HG02678 (cell line): ENCODE data around the gene SDCCAG8.
"Not testable (repeated sequence)": the region's sequence is repeated elsewhere in the genome, so short reads cannot be mapped to it uniquely, and the experiment has no call there.

ENCODE experiments used
- ATAC-seq: cut with Tn5 transposase; IDR thresholded peaks from one replicate; pipeline ENCODE4 v1.9.1; 2021; ENCODE audit warnings: mild to moderate bottlenecking, moderate library complexity; ENCODE audit not compliant: unreplicated experiment

SDCCAG8 gene

GRCh38 chr1:243323491-243323890 lies 67.7 kb downstream of the SDCCAG8 start:
- no peak for ATAC-seq

- no peak for ATAC-seq
Observed at GRCh38 chr1:243325305-243325890, 69.6 kb downstream of the SDCCAG8 start.

- no peak for ATAC-seq
Observed at GRCh38 chr1:243332440-243332839, 76.6 kb downstream of the SDCCAG8 start.

GRCh38 chr1:243335292-243335691 lies 79.5 kb downstream of the SDCCAG8 start:
- ATAC-seq = no peak

- no peak for ATAC-seq
Observed at GRCh38 chr1:243336163-243336562, 80.3 kb downstream of the SDCCAG8 start.

- ATAC-seq = not testable (repeated sequence)
Observed at GRCh38 chr1:243338848-243339247, 83.0 kb downstream of the SDCCAG8 start.

GRCh38 chr1:243341074-243341473 lies 85.2 kb downstream of the SDCCAG8 start:
- ATAC-seq = no peak

- ATAC-seq = peak; percentile 64
Observed at GRCh38 chr1:243343970-243344937, 88.4 kb downstream of the SDCCAG8 start.

- ATAC-seq = no peak
Observed at GRCh38 chr1:243345205-243345604, 89.4 kb downstream of the SDCCAG8 start.

- no peak for ATAC-seq
Observed at GRCh38 chr1:243346016-243346415, 90.2 kb downstream of the SDCCAG8 start.

- no peak for ATAC-seq
Observed at GRCh38 chr1:243346468-243346867, 90.6 kb downstream of the SDCCAG8 start.

- no peak for ATAC-seq
Observed at GRCh38 chr1:243348331-243348730, 92.5 kb downstream of the SDCCAG8 start.

GRCh38 chr1:243349128-243349527 lies 93.3 kb downstream of the SDCCAG8 start:
- no peak for ATAC-seq

GRCh38 chr1:243351337-243351736 lies 95.5 kb downstream of the SDCCAG8 start:
- ATAC-seq = no peak

GRCh38 chr1:243354511-243355153 lies 98.8 kb downstream of the SDCCAG8 start:
- peak; percentile 79 for ATAC-seq

- no peak for ATAC-seq
Observed at GRCh38 chr1:243363832-243364231, 108.0 kb downstream of the SDCCAG8 start.

- ATAC-seq = no peak
Observed at GRCh38 chr1:243364330-243364729, 108.5 kb downstream of the SDCCAG8 start.

GRCh38 chr1:243364866-243365265 lies 109.0 kb downstream of the SDCCAG8 start:
- no peak for ATAC-seq

GRCh38 chr1:243367314-243367713 lies 111.5 kb downstream of the SDCCAG8 start:
- no peak for ATAC-seq

GRCh38 chr1:243374412-243374811 lies 118.6 kb downstream of the SDCCAG8 start:
- no peak for ATAC-seq

GRCh38 chr1:243375596-243375995 lies 119.8 kb downstream of the SDCCAG8 start:
- no peak for ATAC-seq

- no peak for ATAC-seq
Observed at GRCh38 chr1:243378669-243379068, 122.8 kb downstream of the SDCCAG8 start.
